Endodermal cell (in vitro differentiated cells): ENCODE data around the gene MOBP. TPM values are rescaled to one million over a fixed set of nuclear protein-coding genes. Genes with fewer than 3 reads are reported as not detected.

Experiments
- DNase-seq: peaks from one replicate; pipeline ENCODE4 v3.0.0-alpha.2; 2017
- H3K27ac ChIP-seq: 2 replicates; pipeline ENCODE4 v1.5.1; 2013; ENCODE audit warnings: mild to moderate bottlenecking, low read depth, low read length, moderate library complexity
- H3K27me3 ChIP-seq: 2 replicates; pipeline ENCODE4 v1.6.1; 2013; ENCODE audit warnings: mild to moderate bottlenecking, low read length, moderate library complexity; ENCODE audit not compliant: insufficient read depth, control insufficient read depth, poor library complexity, severe bottlenecking
- H3K36me3 ChIP-seq: 2 replicates; pipeline ENCODE4 v1.7.0; 2013; ENCODE audit warnings: mild to moderate bottlenecking, low read length, moderate library complexity; ENCODE audit not compliant: control insufficient read depth, insufficient read depth
- H3K4me1 ChIP-seq: one replicate; pipeline ENCODE4 v1.7.0; 2013; ENCODE audit warnings: low read length; ENCODE audit not compliant: control insufficient read depth, insufficient read depth
- H3K4me3 ChIP-seq: 2 replicates; pipeline ENCODE4 v1.5.1; 2013; ENCODE audit warnings: mild to moderate bottlenecking, low read length, moderate library complexity
- H3K9ac ChIP-seq: 2 replicates; pipeline ENCODE4 v1.6.1; 2013; ENCODE audit warnings: mild to moderate bottlenecking, low read length, moderate library complexity; ENCODE audit not compliant: poor library complexity, severe bottlenecking; ENCODE audit errors: extremely low read depth
- H3K9me3 ChIP-seq: 2 replicates; pipeline ENCODE4 v1.6.1; 2013; ENCODE audit warnings: mild to moderate bottlenecking, low read length, moderate library complexity; ENCODE audit not compliant: control insufficient read depth
- H3K27ac Mint-ChIP-seq: 2 replicates; pipeline ENCODE4 v1.8.0; 2020; ENCODE audit warnings: mixed read lengths
- H3K27me3 Mint-ChIP-seq: 2 replicates; pipeline ENCODE4 v1.8.0; 2021; ENCODE audit warnings: mild to moderate bottlenecking, mixed read lengths; ENCODE audit not compliant: insufficient read depth
- H3K36me3 Mint-ChIP-seq: 2 replicates; pipeline ENCODE4 v1.8.0; 2020; ENCODE audit warnings: low read depth, mixed read lengths
- H3K4me1 Mint-ChIP-seq: 2 replicates; pipeline ENCODE4 v1.8.0; 2020; ENCODE audit warnings: mixed read lengths
- H3K4me3 Mint-ChIP-seq: 2 replicates; pipeline ENCODE4 v1.8.0; 2020; ENCODE audit warnings: mild to moderate bottlenecking, moderate library complexity, mixed read lengths
- H3K9me3 Mint-ChIP-seq: 2 replicates; pipeline ENCODE4 v1.8.0; 2020; ENCODE audit warnings: mild to moderate bottlenecking, mixed read lengths
- CTCF ChIP-seq: fragments of 200-600 bp; sonication (generic); conservative IDR thresholded peaks from 2 replicates; pipeline ENCODE4 v1.5.0; 2021; ENCODE audit warnings: antibody characterized with exemption, mild to moderate bottlenecking
- WGBS, 2 experiments: methylation state at CpG; one replicate each; pipeline versions ENCODE4 v1.1.5 to v1.1.7; 2013; ENCODE audit warnings: missing lambda C conversion rate in 2 of 2, mixed read lengths in 1 of 2; ENCODE audit not compliant: insufficient coverage in 1 of 2, insufficient read length in 1 of 2; 5-methylcytosine and 5-hydroxymethylcytosine counted together
- total RNA-seq, 2 donors: library from RNA; stranded (reverse); fragmentation: NEBNext Ultra II Directional in 1 of 2; extraction: Animal tissue kit (Norgen Biotek cat#: 25700) in 1 of 2; gene quantifications; 2 replicates in 1 of 2; 3 replicates in 1 of 2; pipeline ENCODE4 v1.2.1, GENCODE V29; 2021

Gene MOBP
- total RNA-seq, 2 donors from 2014 or later: 2.1 to 7.0 TPM

GRCh38 chr3:39466988-39467387, 492 bp upstream of the MOBP start:
- Histone ChIP-seq H3K27me3 (no peaks in the 10 kb centered on the region), H3K4me1 (peaks cover 2% of the 10 kb centered on the region), H3K36me3 (no peaks in the 10 kb centered on the region), H3K4me3 (no peak overlapping the region), H3K27ac (no peak overlapping the region), H3K9me3 (no peaks in the 10 kb centered on the region), H3K9ac (no peak overlapping the region)
- peaks cover 16% of the 10 kb centered on the region for H3K4me1 Mint-ChIP-seq
- 87 to 93% methylated on average over 3 of the region's 3 CpGs for WGBS, 2 experiments
- H3K9me3 Mint-ChIP-seq: no peaks in the 10 kb centered on the region
- no peaks in the 10 kb centered on the region for H3K36me3 Mint-ChIP-seq
- no peaks in the 10 kb centered on the region for H3K27me3 Mint-ChIP-seq
- no peak overlapping the region for H3K4me3 Mint-ChIP-seq
- DNase-seq: no peak
- H3K27ac Mint-ChIP-seq: no peak overlapping the region
- no peak for TF ChIP-seq CTCF

GRCh38 chr3:39468108-39468436, 592 bp downstream of the MOBP start:
- Histone ChIP-seq H3K9me3 (peaks cover 2% of the 10 kb centered on the region), H3K27me3 (no peaks in the 10 kb centered on the region), H3K36me3 (no peaks in the 10 kb centered on the region), H3K9ac (no peak overlapping the region), H3K4me1 (peaks cover 2% of the 10 kb centered on the region), H3K27ac (no peak overlapping the region), H3K4me3 (no peak overlapping the region)
- WGBS, 2 experiments: 87 to 97% methylated on average over 3 to 4 of the region's 4 CpGs
- no peak for DNase-seq
- Mint-ChIP-seq H3K4me3 (no peak overlapping the region), H3K27ac (no peak overlapping the region), H3K4me1 (peaks cover 16% of the 10 kb centered on the region), H3K9me3 (peaks cover under 1% of the 10 kb centered on the region), H3K36me3 (no peaks in the 10 kb centered on the region), H3K27me3 (no peaks in the 10 kb centered on the region)
- TF ChIP-seq CTCF: peak; percentile 56

GRCh38 chr3:39469258-39469657, 1.8 kb downstream of the MOBP start:
- Histone ChIP-seq H3K4me3 (no peak overlapping the region), H3K9ac (no peak overlapping the region), H3K9me3 (peaks cover 13% of the 10 kb centered on the region), H3K27ac (no peak overlapping the region), H3K36me3 (no peaks in the 10 kb centered on the region), H3K4me1 (peaks cover 2% of the 10 kb centered on the region), H3K27me3 (no peaks in the 10 kb centered on the region)
- Mint-ChIP-seq H3K27ac (no peak overlapping the region), H3K9me3 (peaks cover 8% of the 10 kb centered on the region), H3K36me3 (no peaks in the 10 kb centered on the region), H3K4me1 (peaks cover 16% of the 10 kb centered on the region), H3K27me3 (no peaks in the 10 kb centered on the region), H3K4me3 (no peak overlapping the region)
- no peak for TF ChIP-seq CTCF
- DNase-seq: no peak
- 96% methylated on average over 1 of the region's 1 CpG; no CpG with 5 or more reads in 1 of the 2 experiments for WGBS, 2 experiments
